Muscle layer of duodenum (tissue), 2 donors: Measurements from ENCODE around the gene SRRT.
"Not testable (repeated sequence)": the region's sequence is repeated elsewhere in the genome, so short reads cannot be mapped to it uniquely, and the experiment has no call there.

ENCODE experiments used
- H3K27ac ChIP-seq: one replicate; pipeline ENCODE4 v1.7.0; 2013; ENCODE audit warnings: mild to moderate bottlenecking, low read length
- H3K27me3 ChIP-seq: one replicate; pipeline ENCODE4 v1.7.0; 2013; ENCODE audit warnings: low read depth, mild to moderate bottlenecking, control low read depth, low read length
- H3K36me3 ChIP-seq, 2 donors: one replicate each; pipeline ENCODE4 v1.7.0; 2013; ENCODE audit warnings: low read length in 2 of 2, control low read depth in 1 of 2, mild to moderate bottlenecking in 1 of 2; ENCODE audit not compliant: insufficient read depth in 2 of 2, control insufficient read depth in 1 of 2
- H3K4me1 ChIP-seq, 2 donors: one replicate each; pipeline ENCODE4 v1.7.0; 2013; ENCODE audit warnings: low read length in 2 of 2, mild to moderate bottlenecking in 2 of 2, control low read depth in 1 of 2, moderate library complexity in 1 of 2; ENCODE audit not compliant: insufficient read depth in 2 of 2, control insufficient read depth in 1 of 2
- H3K4me3 ChIP-seq, 2 donors: one replicate each; pipeline ENCODE4 v1.7.0; 2013; ENCODE audit warnings: low read length in 2 of 2, low read depth in 1 of 2, mild to moderate bottlenecking in 1 of 2
- H3K9me3 ChIP-seq, 2 donors: one replicate each; pipeline ENCODE4 v1.7.0; 2013; ENCODE audit warnings: low read length in 2 of 2, control low read depth in 1 of 2, mild to moderate bottlenecking in 1 of 2; ENCODE audit not compliant: control insufficient read depth in 1 of 2
- donor health status: healthy.

The SRRT gene

DNA sequence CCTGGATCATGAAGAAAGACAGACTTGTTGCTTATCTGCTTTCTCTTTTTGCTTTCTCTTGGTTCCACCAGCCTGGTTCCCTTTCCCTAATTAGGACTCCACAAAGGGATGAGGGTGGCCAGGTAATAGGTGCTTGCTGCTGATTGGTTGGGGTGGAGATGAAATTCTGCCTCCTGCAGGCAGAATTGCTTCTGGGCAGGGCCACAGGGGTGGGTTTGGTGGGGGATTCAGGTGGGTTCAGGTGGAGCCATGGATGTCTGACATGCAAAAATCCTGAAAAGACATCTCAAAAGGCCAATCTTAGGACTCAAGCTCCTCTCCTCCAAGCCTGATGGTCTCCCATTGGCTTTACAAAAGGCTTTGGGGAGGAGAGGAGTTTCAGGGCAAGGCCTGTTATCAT is 46.1 kb downstream of the SRRT start:
- no peaks in the 10 kb centered on the region for H3K4me1 ChIP-seq
- H3K36me3 ChIP-seq, result no peaks in the 10 kb centered on the region
- H3K27me3 ChIP-seq, result no peaks in the 10 kb centered on the region
- no peak overlapping the region for H3K27ac ChIP-seq
- H3K9me3 ChIP-seq, result no peaks in the 10 kb centered on the region
- no peak overlapping the region for H3K4me3 ChIP-seq

DNA sequence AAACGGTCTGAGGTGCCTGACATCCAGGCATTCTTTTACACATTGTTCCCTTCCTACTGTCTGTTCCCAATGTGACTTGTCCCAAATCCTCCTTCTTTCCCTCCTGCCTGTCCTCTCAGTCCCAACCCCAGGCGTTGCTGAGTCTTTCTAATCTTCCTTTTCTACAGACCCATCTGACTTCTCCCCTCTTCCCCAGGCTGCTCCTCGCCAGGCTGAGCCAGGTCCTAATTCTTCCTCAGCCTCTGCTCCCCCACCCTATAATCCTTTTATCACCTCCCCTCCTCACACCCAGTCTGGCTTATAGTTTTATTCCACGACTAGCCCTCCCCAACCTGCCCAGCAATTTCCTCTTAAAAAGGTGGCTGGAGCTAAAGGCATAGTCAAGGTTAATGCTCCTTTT is 48.7 kb downstream of the SRRT start:
- H3K4me1 ChIP-seq, H3K9me3 ChIP-seq, H3K36me3 ChIP-seq, H3K27me3 ChIP-seq, H3K4me3 ChIP-seq, H3K27ac ChIP-seq: not testable (repeated sequence)

DNA sequence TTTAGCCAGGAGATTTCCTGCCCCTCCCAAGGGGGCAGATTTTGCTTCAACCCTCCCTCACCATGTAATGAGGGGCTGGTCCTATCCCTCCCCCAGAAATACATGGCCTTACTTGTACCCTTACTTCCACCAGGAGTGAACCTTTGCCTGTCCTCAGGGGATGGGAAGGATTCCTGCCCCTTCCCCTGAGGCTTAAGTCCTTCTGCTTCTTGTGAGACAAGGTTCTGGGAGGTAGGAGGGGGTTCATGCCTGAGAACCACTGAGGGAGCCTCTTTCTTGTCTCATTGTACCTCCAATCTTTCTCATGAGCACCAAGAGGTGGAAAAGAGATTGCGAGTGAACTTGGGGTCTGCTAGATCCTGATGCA is 54.9 kb downstream of the SRRT start:
- H3K27ac ChIP-seq, result no peak overlapping the region
- H3K4me1 ChIP-seq, result no peaks in the 10 kb centered on the region
- no peaks in the 10 kb centered on the region for H3K9me3 ChIP-seq
- H3K36me3 ChIP-seq, result no peaks in the 10 kb centered on the region
- no peaks in the 10 kb centered on the region for H3K27me3 ChIP-seq
- H3K4me3 ChIP-seq, result no peak overlapping the region

DNA sequence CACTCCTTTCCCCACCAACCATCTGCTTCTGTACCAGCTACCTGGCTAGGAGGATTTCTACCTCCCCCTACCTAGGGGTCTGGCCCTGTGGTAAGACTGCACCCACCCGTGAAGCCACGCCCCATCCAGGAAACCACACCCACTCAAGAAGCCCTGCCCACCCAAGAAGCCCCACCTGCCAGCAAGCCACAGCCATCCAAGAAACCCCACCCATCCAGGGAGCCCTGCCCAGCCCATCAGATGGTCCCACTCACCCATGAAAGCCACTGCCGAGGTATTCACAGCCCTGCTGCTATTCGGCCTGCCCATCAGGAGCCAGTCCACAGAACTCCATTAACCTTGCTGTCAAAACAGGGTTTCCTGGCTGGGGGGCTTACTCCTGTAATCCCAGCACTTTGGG is 58.8 kb downstream of the SRRT start:
- Histone ChIP-seq H3K27ac (no peak overlapping the region), H3K36me3 (no peaks in the 10 kb centered on the region), H3K27me3 (no peaks in the 10 kb centered on the region), H3K4me1 (no peaks in the 10 kb centered on the region), H3K4me3 (no peak overlapping the region), H3K9me3 (no peaks in the 10 kb centered on the region)

DNA sequence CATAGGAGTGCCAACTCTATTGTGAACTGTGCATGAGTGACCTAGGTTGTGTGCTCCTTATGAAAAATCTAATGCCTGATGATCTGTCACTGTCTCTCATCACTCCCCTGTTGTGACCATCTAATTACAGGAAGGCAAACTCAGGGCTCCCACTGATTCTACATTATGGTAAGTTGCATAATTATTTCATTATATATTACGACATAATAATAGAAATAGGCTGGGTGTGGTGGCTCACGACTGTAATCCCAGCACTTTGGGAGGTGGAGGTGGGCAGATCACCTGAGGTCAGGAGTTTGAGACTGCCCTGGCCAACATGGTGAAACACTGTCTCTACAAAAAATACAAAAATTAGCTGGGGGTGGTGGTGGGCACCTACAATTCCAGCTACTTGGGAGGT is 60.5 kb downstream of the SRRT start:
- not testable (repeated sequence) for H3K27ac ChIP-seq, H3K9me3 ChIP-seq, H3K27me3 ChIP-seq, H3K4me3 ChIP-seq, H3K4me1 ChIP-seq, H3K36me3 ChIP-seq

DNA sequence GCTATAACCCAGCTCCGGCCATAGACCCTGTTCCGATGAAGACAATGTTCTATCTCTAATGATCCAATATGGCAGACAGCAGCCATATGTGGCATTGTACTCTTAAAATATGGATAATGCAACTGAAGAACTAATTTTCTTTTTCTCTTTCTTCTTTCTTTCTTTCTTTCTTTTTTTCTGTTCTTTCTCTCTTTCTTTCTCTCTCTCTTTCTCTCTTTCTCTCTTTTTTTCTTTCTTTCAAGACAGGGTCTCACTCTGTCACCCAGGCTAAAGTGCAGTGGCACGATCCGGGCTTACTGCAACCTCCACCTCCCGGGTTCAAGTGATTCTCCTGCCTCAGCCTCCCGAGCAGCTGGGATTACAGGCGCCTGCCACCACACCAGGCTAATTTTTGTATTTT is 61.3 kb downstream of the SRRT start:
- H3K27me3 ChIP-seq, H3K4me3 ChIP-seq, H3K4me1 ChIP-seq, H3K27ac ChIP-seq, H3K9me3 ChIP-seq, H3K36me3 ChIP-seq: not testable (repeated sequence)
